Measurements from ENCODE around the gene CYP2E1. TPM values are rescaled to one million over a fixed set of nuclear protein-coding genes. Genes with fewer than 3 reads are reported as not detected.

The CYP2E1 gene
- total RNA-seq, 1 donor from 2014 or later: 11.9 TPM

- H3K4me3 ChIP-seq: no peak overlapping the region
- H3K4me1 ChIP-seq: no peaks in the 10 kb centered on the region
- DNase-seq (ENCODE audit: low spot score in 2 of 2): no peak
- H3K27me3 ChIP-seq: no peaks in the 10 kb centered on the region
- intact Hi-C loops (cut with DNase I): no loop called here
- TF ChIP-seq CTCF (IDR thresholded peaks at IDR 0.05): no peak
- no peaks in the 10 kb centered on the region for H3K9me3 ChIP-seq
- H3K27ac ChIP-seq: no peak overlapping the region
- no peaks in the 10 kb centered on the region for H3K36me3 ChIP-seq
These were observed 32.1 kb downstream of the CYP2E1 start for GRCh38 chr10:133559216-133559615.

GRCh38 chr10:133564816-133565215, 37.7 kb downstream of the CYP2E1 start:
- Histone ChIP-seq H3K27ac (no peak overlapping the region), H3K27me3 (no peaks in the 10 kb centered on the region), H3K4me1 (no peaks in the 10 kb centered on the region), H3K4me3 (no peak overlapping the region), H3K36me3 (no peaks in the 10 kb centered on the region), H3K9me3 (peaks cover 0 to 5% of the 10 kb centered on the region in 2 donors)
- no peak for TF ChIP-seq CTCF (IDR thresholded peaks at IDR 0.05)
- intact Hi-C loops (cut with DNase I): no loop called here
- DNase-seq (ENCODE audit: low spot score in 2 of 2): no peak

GRCh38 chr10:133565441-133566294, 38.5 kb downstream of the CYP2E1 start, which contains the start of gene SYCE1:
Gene SYCE1, minus strand, starts transcription at chr10:133565583. Its CDS starts 54 bp downstream, at chr10:133565529.
- no peak for DNase-seq (ENCODE audit: low spot score in 2 of 2)
- Histone ChIP-seq H3K4me3 (no peak within 1 kb of the TSS), H3K9me3 (peaks cover 0 to 5% of the 10 kb centered on the region in 2 donors), H3K27ac (no peak within 1 kb of the TSS), H3K36me3 (no peaks in the 10 kb centered on the region), H3K27me3 (no peaks in the 10 kb centered on the region), H3K4me1 (no peaks in the 10 kb centered on the region)
- no peak for TF ChIP-seq CTCF (IDR thresholded peaks at IDR 0.05)
- intact Hi-C loops (cut with DNase I): no loop called here

GRCh38 chr10:133567119-133567518, 40.0 kb downstream of the CYP2E1 start:
- H3K27ac ChIP-seq: no peak overlapping the region
- no peaks in the 10 kb centered on the region for H3K36me3 ChIP-seq
- intact Hi-C loops (cut with DNase I): no loop called here
- H3K27me3 ChIP-seq: no peaks in the 10 kb centered on the region
- no peak overlapping the region for H3K4me3 ChIP-seq
- no peak for TF ChIP-seq CTCF (IDR thresholded peaks at IDR 0.05)
- DNase-seq (ENCODE audit: low spot score in 2 of 2): no peak
- peaks cover 0 to 5% of the 10 kb centered on the region in 2 donors for H3K9me3 ChIP-seq
- H3K4me1 ChIP-seq: no peaks in the 10 kb centered on the region

GRCh38 chr10:133567609-133568286, 40.6 kb downstream of the CYP2E1 start:
- intact Hi-C loops (cut with DNase I): no loop called here

More at GRCh38 chr10:133567609-133568286, 40.6 kb downstream of the CYP2E1 start:
- H3K4me1 ChIP-seq: no peaks in the 10 kb centered on the region
- no peaks in the 10 kb centered on the region for H3K36me3 ChIP-seq
- H3K9me3 ChIP-seq: peaks cover under 1 to 6% of the 10 kb centered on the region in 2 donors
- H3K4me3 ChIP-seq: no peak overlapping the region
- no peak for TF ChIP-seq CTCF (IDR thresholded peaks at IDR 0.05)
- no peak for DNase-seq (ENCODE audit: low spot score in 2 of 2)
- no peak overlapping the region for H3K27ac ChIP-seq
- H3K27me3 ChIP-seq: no peaks in the 10 kb centered on the region

Measured in ascending aorta (tissue), 2 donors.